ENCODE results near the gene LHX2. TPM values are rescaled to one million over a fixed set of nuclear protein-coding genes. Genes with fewer than 3 reads are reported as not detected.

LHX2 gene
- total RNA-seq, 1 experiment from 2014 or later = 1.4 TPM

- peaks cover 6% of the 10 kb centered on the region; the same call in 1 of the 2 replicates for H3F3A ChIP-seq (ENCODE audit: insufficient read depth, low read depth)
- CTCF ChIA-PET = no interaction called here
- H3K36me3 ChIP-seq (ENCODE audit: low read depth) = no peaks in the 10 kb centered on the region
- no peak overlapping the region for H3K27ac ChIP-seq
- H3K79me2 ChIP-seq (ENCODE audit: low read depth) = no peaks in the 10 kb centered on the region
- H4K20me1 ChIP-seq (ENCODE audit: insufficient read depth) = no peaks in the 10 kb centered on the region
- BruUV-seq (replicated peaks) = no TSS peak
- no peaks in the 10 kb centered on the region for H3K9me2 ChIP-seq (ENCODE audit: insufficient read depth)
- H3K4me1 ChIP-seq (replicated peaks; ENCODE audit: insufficient read depth) = no peaks in the 10 kb centered on the region
- peaks cover 68% of the 10 kb centered on the region for H3K27me3 ChIP-seq (ENCODE audit: insufficient read depth, low read depth)
- TF ChIP-seq CTCF (conservative IDR thresholded peaks at IDR 0.05) (no peak), EZH2 (IDR thresholded peaks at IDR 0.05; ENCODE audit: low read depth) (no peak)
- H3K9me3 ChIP-seq (ENCODE audit: insufficient read depth, low read depth) = peaks cover 11% of the 10 kb centered on the region; the same call in 1 of the 2 replicates
- H3K4me2 ChIP-seq = no peak overlapping the region
- intact Hi-C loops (cut with micrococcal nuclease; ENCODE audit: unreplicated experiment) = no loop called here
- H2AFZ ChIP-seq = no peak overlapping the region
- POLR2A ChIA-PET (ENCODE audit: unreplicated experiment) = no interaction called here
- H3K4me3 ChIP-seq = no peak overlapping the region
- no peak for DNase-seq
Measured at GRCh38 chr9:123967323-123967722, 44.2 kb upstream of the LHX2 start.

GRCh38 chr9:123972618-123973017 is 39.0 kb upstream of the LHX2 start:
- CTCF ChIA-PET = no interaction called here
- no peak overlapping the region for H3K27ac ChIP-seq

GRCh38 chr9:123973590-123974223 is 37.9 kb upstream of the LHX2 start:
- Histone ChIP-seq H2AFZ (no peak overlapping the region), H3F3A (ENCODE audit: insufficient read depth, low read depth) (peaks cover 11% of the 10 kb centered on the region; the same call in 1 of the 2 replicates), H3K4me3 (no peak overlapping the region), H3K27ac (no peak overlapping the region), H3K9me2 (ENCODE audit: insufficient read depth) (no peaks in the 10 kb centered on the region), H3K4me2 (no peak overlapping the region), H4K20me1 (ENCODE audit: insufficient read depth) (no peaks in the 10 kb centered on the region), H3K36me3 (ENCODE audit: low read depth) (no peaks in the 10 kb centered on the region), H3K27me3 (ENCODE audit: insufficient read depth, low read depth) (peaks cover 54% of the 10 kb centered on the region), H3K4me1 (replicated peaks; ENCODE audit: insufficient read depth) (no peaks in the 10 kb centered on the region), H3K79me2 (ENCODE audit: low read depth) (no peaks in the 10 kb centered on the region), H3K9me3 (ENCODE audit: insufficient read depth, low read depth) (peaks cover 12% of the 10 kb centered on the region; the same call in 1 of the 2 replicates)
- intact Hi-C loops (cut with micrococcal nuclease; ENCODE audit: unreplicated experiment) = no loop called here
- ChIA-PET POLR2A (ENCODE audit: unreplicated experiment) (no interaction called here), CTCF (no interaction called here)
- TF ChIP-seq EZH2 (IDR thresholded peaks at IDR 0.05; ENCODE audit: low read depth) = no peak
- TF ChIP-seq CTCF (conservative IDR thresholded peaks at IDR 0.05) = no peak
- no TSS peak for BruUV-seq (replicated peaks)
- DNase-seq = no peak

More at GRCh38 chr9:123972618-123973017, 39.0 kb upstream of the LHX2 start:
- Histone ChIP-seq H3K79me2 (ENCODE audit: low read depth) (no peaks in the 10 kb centered on the region), H3K4me2 (no peak overlapping the region), H3K4me3 (no peak overlapping the region), H3K36me3 (ENCODE audit: low read depth) (no peaks in the 10 kb centered on the region), H3K27me3 (ENCODE audit: insufficient read depth, low read depth) (peaks cover 61% of the 10 kb centered on the region), H3K9me3 (ENCODE audit: insufficient read depth, low read depth) (peaks cover 12% of the 10 kb centered on the region; the same call in 1 of the 2 replicates), H2AFZ (no peak overlapping the region), H3F3A (ENCODE audit: insufficient read depth, low read depth) (peaks cover 11% of the 10 kb centered on the region; the same call in 1 of the 2 replicates), H3K4me1 (replicated peaks; ENCODE audit: insufficient read depth) (no peaks in the 10 kb centered on the region), H3K9me2 (ENCODE audit: insufficient read depth) (no peaks in the 10 kb centered on the region), H4K20me1 (ENCODE audit: insufficient read depth) (no peaks in the 10 kb centered on the region)
- BruUV-seq (replicated peaks) = no TSS peak
- POLR2A ChIA-PET (ENCODE audit: unreplicated experiment) = no interaction called here
- DNase-seq = peak in 1 of 2 experiments; percentile 5
- TF ChIP-seq CTCF (conservative IDR thresholded peaks at IDR 0.05) = no peak
- no peak for TF ChIP-seq EZH2 (IDR thresholded peaks at IDR 0.05; ENCODE audit: low read depth)
- intact Hi-C loops (cut with micrococcal nuclease; ENCODE audit: unreplicated experiment) = no loop called here

Data from PC-9 (cell line).